Ishikawa (cell line): ENCODE data around the gene LPP.

ENCODE experiments used
- EP300 ChIP-seq: IDR thresholded peaks from 2 replicates; pipeline ENCODE4 v1.6.1; 2012; ENCODE audit warnings: borderline replicate concordance
- TAF1 ChIP-seq: IDR thresholded peaks from 2 replicates; pipeline ENCODE4 v1.6.1; 2012; ENCODE audit warnings: low read depth, mild to moderate bottlenecking
- TF ChIP-seq, protein P1 (sequence below): IDR thresholded peaks from 2 replicates; pipeline ENCODE4 v1.6.1; 2012; ENCODE audit warnings: low read depth, mild to moderate bottlenecking

DNA sequence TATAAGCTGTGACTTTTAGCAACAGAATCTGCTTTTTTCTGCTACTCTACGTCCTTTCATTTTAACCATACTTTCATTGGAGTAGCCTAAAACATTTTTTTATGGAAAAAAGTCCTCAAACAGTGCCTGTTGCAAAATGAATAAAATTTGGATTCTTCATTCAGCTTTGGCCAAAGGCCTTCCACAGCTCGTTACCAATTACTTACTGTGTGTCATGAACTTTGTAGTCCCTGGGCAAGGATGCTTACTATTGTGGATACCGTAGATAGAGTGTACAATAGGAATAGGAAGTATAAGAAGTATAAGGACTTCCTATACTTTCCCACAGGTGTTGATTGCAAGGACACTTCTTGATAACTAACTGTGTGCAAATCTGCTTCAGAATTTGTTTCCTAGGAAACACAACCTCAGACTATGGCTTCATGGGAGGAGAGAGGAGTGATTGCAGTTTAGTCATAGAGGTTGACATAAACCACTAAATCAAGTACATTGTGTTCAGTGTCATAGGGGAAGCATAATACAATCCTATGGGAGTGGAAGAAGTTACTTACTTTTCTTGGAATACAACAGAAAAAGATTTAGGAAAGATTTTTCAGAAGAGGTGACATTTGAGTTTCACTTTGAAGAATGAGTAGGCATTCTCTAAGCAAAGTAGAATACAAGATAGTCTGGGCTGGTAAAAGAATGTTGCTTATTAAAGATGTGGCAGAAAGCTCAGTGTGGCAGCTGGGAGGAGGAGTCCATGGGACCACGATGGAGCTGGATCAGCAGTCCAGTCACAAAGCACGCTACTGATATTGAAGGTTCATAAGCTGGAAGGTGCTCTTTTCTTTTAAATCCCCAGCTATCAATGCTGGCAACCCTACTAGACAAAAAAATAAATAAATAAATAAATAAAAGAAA is 708.1 kb downstream of the LPP start:
- TF ChIP-seq EP300 (no peak), TAF1 (no peak)
- TF ChIP-seq, protein P1, sequence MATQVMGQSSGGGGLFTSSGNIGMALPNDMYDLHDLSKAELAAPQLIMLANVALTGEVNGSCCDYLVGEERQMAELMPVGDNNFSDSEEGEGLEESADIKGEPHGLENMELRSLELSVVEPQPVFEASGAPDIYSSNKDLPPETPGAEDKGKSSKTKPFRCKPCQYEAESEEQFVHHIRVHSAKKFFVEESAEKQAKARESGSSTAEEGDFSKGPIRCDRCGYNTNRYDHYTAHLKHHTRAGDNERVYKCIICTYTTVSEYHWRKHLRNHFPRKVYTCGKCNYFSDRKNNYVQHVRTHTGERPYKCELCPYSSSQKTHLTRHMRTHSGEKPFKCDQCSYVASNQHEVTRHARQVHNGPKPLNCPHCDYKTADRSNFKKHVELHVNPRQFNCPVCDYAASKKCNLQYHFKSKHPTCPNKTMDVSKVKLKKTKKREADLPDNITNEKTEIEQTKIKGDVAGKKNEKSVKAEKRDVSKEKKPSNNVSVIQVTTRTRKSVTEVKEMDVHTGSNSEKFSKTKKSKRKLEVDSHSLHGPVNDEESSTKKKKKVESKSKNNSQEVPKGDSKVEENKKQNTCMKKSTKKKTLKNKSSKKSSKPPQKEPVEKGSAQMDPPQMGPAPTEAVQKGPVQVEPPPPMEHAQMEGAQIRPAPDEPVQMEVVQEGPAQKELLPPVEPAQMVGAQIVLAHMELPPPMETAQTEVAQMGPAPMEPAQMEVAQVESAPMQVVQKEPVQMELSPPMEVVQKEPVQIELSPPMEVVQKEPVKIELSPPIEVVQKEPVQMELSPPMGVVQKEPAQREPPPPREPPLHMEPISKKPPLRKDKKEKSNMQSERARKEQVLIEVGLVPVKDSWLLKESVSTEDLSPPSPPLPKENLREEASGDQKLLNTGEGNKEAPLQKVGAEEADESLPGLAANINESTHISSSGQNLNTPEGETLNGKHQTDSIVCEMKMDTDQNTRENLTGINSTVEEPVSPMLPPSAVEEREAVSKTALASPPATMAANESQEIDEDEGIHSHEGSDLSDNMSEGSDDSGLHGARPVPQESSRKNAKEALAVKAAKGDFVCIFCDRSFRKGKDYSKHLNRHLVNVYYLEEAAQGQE = no peak
